ENCODE measurements around the gene POT1.
A peak's percentile ranks its signal among the peaks of the same experiment; 100 is the strongest.
"Not testable (repeated sequence)": the region's sequence is repeated elsewhere in the genome, so short reads cannot be mapped to it uniquely, and the experiment has no call there.

POT1 gene

GRCh38 chr7:124929467-124930172, at the start of gene POT1:
Gene POT1 (minus strand): TSS chr7:124929825. CDS start chr7:124897173, 32,652 bp downstream.
- peak; percentile 100 for DNase-seq

GRCh38 chr7:124975131-124975530, 45.5 kb upstream of the POT1 start:
- DNase-seq: not testable (repeated sequence)

DNA sequence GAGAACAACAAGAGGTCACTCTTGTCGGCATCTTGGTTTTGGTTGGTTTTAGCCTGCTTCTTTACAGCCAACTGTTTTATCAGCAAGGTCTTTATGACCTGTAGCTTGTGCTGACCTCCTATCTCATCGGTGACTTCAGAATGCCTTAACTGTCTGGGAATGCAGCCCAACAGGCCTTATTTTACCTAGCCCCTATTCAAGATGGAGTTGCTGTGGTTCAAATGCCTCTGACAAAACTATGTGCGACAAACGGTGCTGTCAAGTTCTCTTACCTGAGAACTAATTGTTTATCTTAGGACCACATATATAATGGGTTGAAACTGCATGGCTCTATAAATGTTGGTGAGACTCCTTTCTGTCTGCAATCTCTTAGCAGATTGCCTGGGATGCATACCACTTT, 35.9 kb upstream of the POT1 start:
- DNase-seq: peak; percentile 52

GRCh38 chr7:124959676-124960075, 30.1 kb upstream of the POT1 start:
- DNase-seq: no peak

DNA sequence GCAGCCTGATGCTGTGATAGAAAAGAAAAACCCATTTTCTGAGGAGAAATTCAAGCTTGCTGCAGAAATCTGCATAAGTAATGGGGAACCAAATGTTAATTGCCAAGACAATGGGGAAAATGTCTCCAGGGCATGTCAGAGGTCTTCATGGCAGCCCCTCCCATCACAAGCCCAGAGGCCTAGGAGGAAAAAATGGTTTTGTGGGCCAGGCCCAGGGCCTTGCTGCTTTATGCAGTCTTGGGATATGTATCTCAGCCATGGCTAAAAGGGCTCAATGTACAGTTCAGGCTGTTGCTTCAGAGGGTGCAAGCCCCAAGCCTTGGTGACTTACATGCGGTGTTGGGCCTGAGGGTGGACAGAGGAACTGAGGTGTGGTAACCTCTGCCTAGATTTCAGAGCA, 28.3 kb upstream of the POT1 start:
- DNase-seq: not testable (repeated sequence)

DNA sequence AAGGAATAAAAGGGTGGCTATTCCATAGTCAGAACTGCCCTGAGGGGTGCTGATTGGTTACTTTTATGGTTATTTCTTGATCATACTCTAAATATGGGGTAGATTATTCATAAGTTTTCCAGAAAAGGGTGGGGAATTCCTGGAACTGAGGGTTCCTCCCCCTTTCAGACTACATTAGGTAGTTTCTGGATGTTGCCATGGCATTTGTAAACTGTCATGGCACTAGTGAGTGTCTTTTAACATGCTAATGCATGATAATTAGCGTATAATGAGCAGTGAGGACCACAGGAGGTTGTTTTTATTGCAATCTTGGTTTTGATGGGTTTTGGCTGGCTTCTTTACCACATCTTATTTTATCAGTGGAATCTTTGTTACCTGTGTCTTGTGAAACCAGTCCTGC, 26.5 kb upstream of the POT1 start:
- no peak for DNase-seq

GRCh38 chr7:124954790-124955189, 25.2 kb upstream of the POT1 start:
- no peak for DNase-seq

GRCh38 chr7:124945680-124946079, 16.1 kb upstream of the POT1 start:
- no peak for DNase-seq

- DNase-seq: no peak
These were observed 13.8 kb upstream of the POT1 start for GRCh38 chr7:124943472-124943871.

DNA sequence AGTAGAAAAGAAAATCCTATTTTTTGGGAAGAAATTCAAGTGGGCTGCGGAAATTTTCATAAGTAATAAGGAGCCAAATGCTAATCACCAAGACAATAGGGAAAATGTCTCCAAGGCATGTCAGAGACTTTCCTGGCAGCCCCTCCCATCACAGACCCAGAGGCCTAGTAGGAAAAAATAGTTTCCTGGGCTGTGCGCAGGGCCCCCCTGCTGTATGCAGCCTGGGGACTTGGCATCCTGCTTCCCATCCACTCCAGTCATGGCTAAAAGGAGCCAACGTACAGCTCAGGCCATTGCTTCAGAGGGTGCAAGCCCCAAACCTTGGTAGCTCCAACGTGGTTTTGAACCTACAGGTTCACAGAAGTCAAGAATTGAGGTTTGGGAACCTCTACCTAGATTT, 12.8 kb upstream of the POT1 start:
- no peak for DNase-seq

DNA sequence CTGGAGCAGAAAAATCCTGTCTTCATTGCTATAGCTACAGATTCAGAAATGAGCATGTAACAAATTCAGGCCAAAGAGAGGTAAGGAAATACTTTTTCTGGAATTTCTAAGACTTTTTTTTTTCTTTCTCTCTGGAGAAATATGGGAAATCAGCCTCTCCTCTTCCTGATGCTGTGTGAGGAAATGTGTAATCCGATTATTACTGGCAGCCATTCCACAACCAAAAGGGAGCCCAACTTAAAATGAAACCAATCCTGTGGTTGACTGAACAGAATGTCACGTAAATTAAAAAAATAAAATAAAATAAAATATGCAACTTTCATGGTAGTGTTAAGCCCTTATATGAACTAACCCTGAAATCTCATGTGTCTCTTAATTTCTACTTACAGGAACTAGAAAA, 10.7 kb upstream of the POT1 start:
- DNase-seq: no peak

GRCh38 chr7:124938128-124938527, 8.5 kb upstream of the POT1 start:
- DNase-seq: no peak

DNA sequence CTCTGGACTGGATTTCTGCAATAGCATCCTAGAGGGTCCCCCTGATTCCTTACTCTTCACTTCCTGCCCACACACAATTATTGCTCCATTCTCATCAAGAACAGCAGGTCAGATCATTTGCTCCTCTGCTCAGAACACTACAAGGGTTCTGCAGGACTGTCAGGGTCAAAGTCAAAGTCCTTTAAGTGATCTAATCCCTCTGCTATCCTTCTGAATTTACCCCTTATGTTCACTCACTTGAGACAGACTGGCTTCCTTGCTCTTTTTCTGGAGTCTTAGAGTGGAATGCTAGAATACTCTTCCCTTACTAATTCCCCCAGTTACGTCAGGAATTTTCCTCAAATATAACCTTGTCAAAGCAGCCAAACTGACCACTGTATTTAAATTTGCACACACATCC, 7.5 kb upstream of the POT1 start:
- no peak for DNase-seq

DNA sequence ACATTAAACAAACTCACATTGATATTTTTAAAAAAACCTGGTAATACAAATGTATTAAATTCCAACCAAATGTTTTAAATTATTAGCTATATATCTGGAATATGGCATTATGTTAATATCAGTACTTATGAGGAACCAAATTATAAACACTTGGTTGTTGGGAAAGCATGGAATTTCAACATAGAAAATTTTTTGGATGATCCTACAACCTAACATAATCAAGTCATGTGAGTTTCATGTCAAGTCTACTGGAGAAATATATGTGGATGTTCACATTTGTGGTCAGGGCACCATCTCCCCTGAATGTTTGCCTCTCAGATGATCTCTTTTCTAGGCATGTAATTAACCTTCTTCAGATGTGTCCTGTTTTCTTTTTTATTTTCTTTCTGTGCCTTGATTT, 5.2 kb upstream of the POT1 start:
- no peak for DNase-seq

DNA sequence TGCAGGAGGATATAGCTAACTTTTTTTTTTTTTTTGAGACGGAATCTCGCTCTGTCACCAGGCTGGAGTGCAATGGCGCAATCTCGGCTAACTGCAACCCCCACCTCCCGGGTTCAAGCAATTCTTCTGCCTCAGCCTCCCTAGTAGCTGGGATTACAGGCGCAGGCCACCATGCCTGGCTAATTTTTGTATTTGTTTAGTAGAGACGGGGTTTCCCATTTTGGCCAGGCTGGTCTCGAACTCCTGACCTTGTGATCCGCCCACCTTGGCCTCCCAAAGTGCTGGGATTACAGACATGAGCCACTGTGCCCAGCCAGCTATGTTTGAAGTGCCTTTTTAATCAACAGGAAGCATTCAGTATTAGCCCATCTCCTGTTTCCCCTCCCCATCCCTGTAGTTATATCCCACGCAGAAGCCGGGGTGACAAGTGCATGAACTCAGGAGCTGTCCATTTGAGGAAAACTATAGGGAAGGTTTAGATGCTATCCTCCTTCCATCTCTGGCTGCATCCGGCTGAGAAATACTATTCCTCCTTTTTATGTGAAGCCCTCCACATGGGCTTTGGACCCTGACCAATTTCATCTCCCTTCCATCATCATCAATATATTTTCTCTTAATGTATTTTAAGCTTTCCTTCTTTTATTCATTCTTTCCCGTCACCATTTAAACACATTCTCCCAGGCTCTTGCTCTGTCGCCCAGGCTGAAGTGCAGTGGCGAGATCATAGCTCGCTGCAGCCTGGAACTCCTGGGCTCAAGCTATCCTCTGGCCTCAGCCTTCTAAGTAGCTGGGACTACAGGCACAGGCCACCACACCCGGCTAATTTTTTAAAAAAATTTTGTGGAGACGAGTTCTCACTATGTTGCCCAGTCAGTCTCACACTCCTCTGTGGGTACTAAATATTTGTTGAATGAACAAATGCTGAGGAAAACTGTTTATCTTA, 1.3 kb upstream of the POT1 start:
- DNase-seq: no peak

GRCh38 chr7:124930173-124930623, 573 bp upstream of the POT1 start:
- DNase-seq: no peak

DNA sequence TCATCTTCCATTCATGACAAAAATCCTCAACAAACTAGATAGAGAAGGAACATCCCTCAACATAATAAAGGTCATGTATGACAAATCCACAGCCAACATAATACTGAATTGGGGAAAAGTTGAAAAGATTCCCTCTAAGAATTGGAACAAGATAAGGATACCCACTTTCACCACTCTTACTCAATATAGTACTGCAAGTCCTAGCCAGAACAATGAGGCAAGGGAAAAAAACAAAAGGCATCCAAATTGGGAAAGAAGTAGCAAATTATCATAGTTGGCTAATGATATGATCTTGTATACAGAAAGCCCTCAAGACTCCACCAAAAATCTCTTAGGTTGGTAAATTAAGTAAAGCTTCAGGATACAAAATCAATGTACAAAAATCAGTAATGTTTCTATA, 4.7 kb downstream of the POT1 start:
- no peak for DNase-seq

GRCh38 chr7:124922200-124922599, 7.4 kb downstream of the POT1 start:
- no peak for DNase-seq

DNA sequence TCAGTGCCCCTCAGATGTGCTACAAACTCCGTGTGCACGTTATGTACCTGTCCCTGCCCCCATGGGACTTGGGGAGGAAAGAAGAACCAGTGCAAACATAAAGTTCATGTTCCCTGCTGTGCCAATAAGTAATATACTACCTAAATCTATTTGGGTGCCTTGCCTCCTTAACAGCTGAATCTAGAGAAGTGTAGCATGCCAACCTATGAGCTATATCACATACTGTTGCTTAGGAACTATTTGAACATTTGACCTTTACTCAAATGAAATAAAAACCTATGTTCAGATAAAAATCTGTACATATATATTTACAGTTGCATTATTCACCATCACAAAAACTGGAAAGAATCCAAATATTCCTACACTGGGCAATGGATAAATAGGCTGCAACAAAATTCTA, 9.8 kb downstream of the POT1 start:
- no peak for DNase-seq

DNA sequence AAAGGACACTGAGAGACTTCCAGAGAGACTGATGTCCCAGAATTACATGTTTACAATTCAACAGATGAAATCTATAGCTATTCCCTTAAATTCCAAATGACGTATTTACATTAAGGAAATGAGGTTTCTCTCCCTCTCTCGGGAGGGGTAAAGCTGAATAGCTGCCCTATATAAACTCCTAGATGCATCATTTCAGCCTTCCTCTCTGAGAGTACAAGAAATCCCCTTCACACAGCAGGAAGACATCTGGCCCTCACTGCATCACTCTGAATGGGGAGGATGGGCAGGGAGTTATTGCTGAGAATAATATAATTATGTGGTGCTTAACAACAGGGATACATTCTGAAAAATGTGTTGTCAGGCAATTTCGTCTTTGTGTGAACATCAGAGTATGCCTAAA, 11.0 kb downstream of the POT1 start:
- no peak for DNase-seq

GRCh38 chr7:124915242-124915641, 14.4 kb downstream of the POT1 start:
- DNase-seq: no peak

- no peak for DNase-seq
These were observed 15.3 kb downstream of the POT1 start for GRCh38 chr7:124914298-124914697.

- no peak for DNase-seq
These were observed 16.7 kb downstream of the POT1 start for GRCh38 chr7:124912972-124913371.

- DNase-seq: no peak
These were observed 19.8 kb downstream of the POT1 start for GRCh38 chr7:124909808-124910207.

Measured in islet precursor cell (in vitro differentiated cells).